NB4 (cell line): Measurements from ENCODE around the gene MOSMO.

Experiments used
- DNase-seq: peaks from one replicate; pipeline ENCODE4 v3.0.0; 2010; ENCODE audit warnings: low read depth
- H3K4me3 ChIP-seq: one replicate; pipeline ENCODE4 v1.5.1; 2011; ENCODE audit warnings: mild to moderate bottlenecking, low read depth, low read length, moderate library complexity
- CTCF ChIP-seq: IDR thresholded peaks from one replicate; pipeline ENCODE4 v1.5.1; 2012; ENCODE audit warnings: low read depth, low read length
- MAX ChIP-seq: IDR thresholded peaks from 2 replicates; pipeline ENCODE4 v1.6.1; 2011; ENCODE audit warnings: low read depth, low read length
- MYC ChIP-seq: IDR thresholded peaks from 2 replicates; pipeline ENCODE4 v1.6.1; 2011; ENCODE audit warnings: low read depth, low read length
- POLR2A ChIP-seq: IDR thresholded peaks from 2 replicates; pipeline ENCODE4 v1.6.1; 2011; ENCODE audit warnings: mild to moderate bottlenecking; ENCODE audit not compliant: insufficient read length; ENCODE audit errors: extremely low read depth

The MOSMO gene

GRCh38 chr16:22013486-22013885, 5.6 kb downstream of the MOSMO start:
- H3K4me3 ChIP-seq = no peak overlapping the region
- DNase-seq = no peak
- no peak for TF ChIP-seq POLR2A
- no peak for TF ChIP-seq CTCF
- no peak for TF ChIP-seq MYC
- TF ChIP-seq MAX = no peak

GRCh38 chr16:22014271-22014873, 6.5 kb downstream of the MOSMO start:
- no peak overlapping the region for H3K4me3 ChIP-seq

GRCh38 chr16:22016927-22017326, 9.0 kb downstream of the MOSMO start:
- H3K4me3 ChIP-seq = no peak overlapping the region
- TF ChIP-seq POLR2A (no peak), MAX (no peak), MYC (no peak), CTCF (no peak)
- DNase-seq = no peak

More at GRCh38 chr16:22014271-22014873, 6.5 kb downstream of the MOSMO start:
- no peak for TF ChIP-seq MYC
- no peak for TF ChIP-seq MAX
- no peak for TF ChIP-seq POLR2A
- TF ChIP-seq CTCF = no peak
- no peak for DNase-seq

- no peak for TF ChIP-seq CTCF
- TF ChIP-seq MYC = no peak
- no peak for TF ChIP-seq POLR2A
- TF ChIP-seq MAX = no peak
- no peak for DNase-seq
- no peak overlapping the region for H3K4me3 ChIP-seq
These were observed 10.6 kb downstream of the MOSMO start for GRCh38 chr16:22018559-22018958.

- no peak overlapping the region for H3K4me3 ChIP-seq
- no peak for DNase-seq
- TF ChIP-seq CTCF = no peak
- TF ChIP-seq POLR2A = no peak
- TF ChIP-seq MYC = no peak
- TF ChIP-seq MAX = no peak
These were observed 14.2 kb downstream of the MOSMO start for GRCh38 chr16:22022151-22022550.
